Measurements from ENCODE around the gene GSN.

GSN gene

GRCh38 chr9:121246821-121247561, 21.0 kb upstream of the GSN start:
- no peak for DNase-seq (ENCODE audit: low read depth)

- no peak for DNase-seq (ENCODE audit: low read depth)
These were observed 18.4 kb upstream of the GSN start for GRCh38 chr9:121249563-121249962.

DNA sequence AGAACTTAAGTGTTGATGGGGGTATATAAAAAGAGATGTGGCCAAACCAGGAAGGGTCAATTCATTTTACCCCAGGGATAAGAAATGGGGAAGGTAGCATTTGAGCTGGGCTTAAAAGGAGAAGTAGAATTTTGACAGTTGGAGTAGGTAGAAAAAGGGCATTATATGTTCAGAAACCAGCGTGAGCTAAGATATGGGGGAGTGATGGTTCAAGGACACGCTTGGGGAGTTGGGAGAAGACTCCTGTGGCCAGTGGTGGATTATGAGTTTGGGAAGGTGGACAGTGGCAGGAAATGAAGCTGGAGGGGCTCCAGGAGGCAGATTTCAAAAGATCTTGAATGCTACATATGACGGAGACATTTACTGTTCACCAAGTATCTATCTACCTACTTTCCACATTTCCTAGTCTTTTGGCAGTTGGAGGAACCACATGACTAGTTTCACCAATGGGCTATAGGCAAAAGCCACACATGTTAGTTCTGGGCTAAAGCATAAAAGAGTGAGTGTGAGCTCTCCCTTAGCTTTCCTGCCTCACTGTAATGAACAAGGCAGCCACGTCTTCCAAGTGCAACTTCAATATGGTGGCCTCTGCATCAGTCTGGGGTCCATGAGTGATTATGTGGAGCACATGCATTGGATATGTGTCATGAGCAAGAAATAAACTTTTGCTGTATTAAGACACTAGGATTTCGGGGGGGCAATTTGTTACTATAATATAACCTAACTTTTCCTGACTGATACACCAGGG, 15.7 kb upstream of the GSN start:
- DNase-seq (ENCODE audit: low read depth): no peak

DNA sequence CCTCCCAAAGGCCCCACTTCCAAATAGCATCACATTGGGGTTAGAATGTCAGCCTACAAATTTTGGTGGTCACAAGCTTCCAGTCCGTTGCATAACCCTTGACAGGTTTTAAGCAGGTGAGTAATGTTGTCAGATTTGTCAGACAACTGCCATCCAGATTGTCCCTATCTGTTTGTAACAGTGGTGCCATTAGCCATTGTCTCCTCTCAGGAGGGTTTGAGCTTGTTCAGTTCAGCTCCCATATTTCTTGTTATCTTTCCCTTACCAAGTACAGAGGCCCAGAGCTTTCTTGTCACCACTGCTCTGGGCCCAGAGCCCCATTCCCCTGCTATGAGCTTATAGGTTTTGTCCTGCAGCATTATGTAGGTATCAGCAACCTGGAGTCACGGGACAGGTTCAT, 14.8 kb upstream of the GSN start:
- DNase-seq (ENCODE audit: low read depth): no peak

- DNase-seq (ENCODE audit: low read depth): no peak
These were observed 14.0 kb upstream of the GSN start for GRCh38 chr9:121253821-121254501.

DNA sequence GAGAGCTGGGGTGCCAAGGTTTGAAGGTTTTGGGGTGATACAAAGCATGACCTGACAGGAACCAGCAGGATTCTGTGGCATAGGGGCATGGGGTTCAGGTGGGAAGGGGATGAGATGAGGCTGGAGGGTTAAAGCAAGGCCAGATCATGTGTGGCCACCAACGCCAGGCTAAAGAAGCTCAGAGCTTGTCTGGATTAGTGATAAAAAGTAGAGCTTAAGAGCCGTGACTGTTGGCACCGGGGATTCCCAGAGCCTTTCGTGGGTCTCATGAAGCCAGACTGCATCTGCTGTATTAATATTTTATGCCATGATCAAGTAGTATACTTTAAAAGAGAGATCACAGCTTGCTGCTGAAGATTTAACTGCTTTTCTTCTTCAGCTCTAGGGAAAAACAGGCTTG, 8.5 kb upstream of the GSN start:
- no peak for DNase-seq (ENCODE audit: low read depth)

- DNase-seq (ENCODE audit: low read depth): no peak
These were observed 8.0 kb upstream of the GSN start for GRCh38 chr9:121259935-121260334.

GRCh38 chr9:121260457-121261106, 7.4 kb upstream of the GSN start:
- DNase-seq (ENCODE audit: low read depth): no peak

- no peak for DNase-seq (ENCODE audit: low read depth)
These were observed 6.9 kb upstream of the GSN start for GRCh38 chr9:121261107-121261460.

DNA sequence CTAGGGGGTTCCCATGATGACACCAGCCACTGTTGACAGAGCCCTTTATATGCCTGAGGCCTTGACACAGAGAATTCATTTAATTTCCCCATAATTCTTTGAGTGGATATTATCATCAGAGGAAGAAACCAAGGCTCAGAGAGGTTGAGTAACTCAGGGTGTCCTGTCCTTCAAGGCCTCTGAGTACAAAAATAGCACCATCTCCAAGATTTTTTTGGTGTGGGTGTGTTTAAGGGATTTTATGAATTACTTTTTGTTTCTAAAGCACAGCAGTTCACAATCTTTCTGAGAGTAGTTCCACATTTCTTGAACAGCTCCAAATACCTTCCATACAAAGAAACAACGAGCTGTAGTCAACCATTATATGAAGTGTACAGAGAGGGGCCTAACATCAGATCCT, 6.2 kb upstream of the GSN start:
- DNase-seq (ENCODE audit: low read depth): no peak

GRCh38 chr9:121262423-121262822, 5.5 kb upstream of the GSN start:
- DNase-seq (ENCODE audit: low read depth): no peak

- DNase-seq (ENCODE audit: low read depth): no peak
These were observed 5.0 kb upstream of the GSN start for GRCh38 chr9:121262953-121263352.

DNA sequence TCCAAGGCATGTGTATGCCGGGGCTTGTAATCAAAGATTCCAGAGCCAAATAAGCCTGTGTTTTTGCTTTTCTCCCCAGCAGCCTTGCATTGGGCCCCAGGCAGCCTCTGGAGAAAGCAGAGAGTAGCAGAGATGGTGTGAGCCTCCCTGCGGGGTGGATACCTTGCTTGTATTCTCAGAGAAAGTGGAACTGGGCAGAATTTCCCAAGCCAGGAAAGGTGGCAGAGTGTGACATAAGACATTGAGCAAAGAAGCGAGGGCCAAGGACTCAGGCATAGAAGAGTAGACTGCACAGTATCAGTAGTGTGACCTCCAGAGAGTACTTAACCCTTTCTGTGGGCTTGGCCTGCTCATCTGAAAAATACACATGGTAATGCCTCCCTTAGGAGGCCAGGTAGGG, 1.6 kb upstream of the GSN start:
- DNase-seq (ENCODE audit: low read depth): no peak

DNA sequence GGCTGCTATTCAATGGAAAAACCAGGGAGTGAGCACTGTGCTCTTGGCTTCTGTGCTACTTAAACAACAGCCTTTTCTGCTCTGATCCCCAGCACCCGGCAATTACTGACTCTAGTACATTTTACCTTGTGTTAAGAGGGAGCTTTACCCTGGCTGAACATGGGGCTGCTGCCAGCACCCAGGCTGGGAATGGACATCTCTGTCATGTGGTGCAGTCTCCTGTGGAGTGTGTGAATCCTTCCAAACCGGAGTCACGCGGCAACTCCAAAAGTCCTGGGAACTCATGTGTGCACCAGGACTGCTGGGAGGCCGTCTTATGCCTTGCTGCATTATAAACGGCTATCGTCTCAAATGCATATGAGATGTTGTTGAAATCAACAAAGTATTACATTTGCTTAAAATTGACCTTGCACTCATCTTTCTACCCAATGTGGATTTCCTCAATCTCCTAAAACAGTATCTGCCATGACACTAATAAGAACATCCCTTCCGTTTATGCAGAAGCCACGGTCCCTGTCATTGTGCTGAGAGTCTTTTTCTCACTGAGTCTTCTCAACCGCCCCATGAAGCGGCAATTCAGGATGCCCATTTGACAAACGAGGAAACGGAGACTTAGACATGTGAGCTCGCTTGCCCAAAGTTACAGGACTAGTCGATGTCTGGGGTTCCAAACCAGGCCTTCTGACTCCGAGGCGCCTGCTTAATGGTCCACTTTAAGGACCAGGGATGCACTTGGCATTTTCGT, 884 bp upstream of the GSN start:
- no peak for DNase-seq (ENCODE audit: low read depth)

DNA sequence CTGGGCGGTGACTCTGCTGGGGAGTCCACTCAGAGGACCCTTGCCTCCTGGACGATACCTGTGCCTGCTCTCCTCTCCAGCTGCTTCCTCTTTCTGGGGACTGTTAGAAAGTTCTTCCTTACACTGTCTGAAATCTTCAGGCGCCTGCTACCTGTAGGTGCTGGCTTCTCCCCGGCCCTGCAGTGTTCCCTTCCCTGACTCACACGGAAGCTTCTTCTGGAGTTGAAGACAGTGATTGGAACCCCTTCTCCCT, 562 bp downstream of the GSN start:
- no peak for DNase-seq (ENCODE audit: low read depth)

DNA sequence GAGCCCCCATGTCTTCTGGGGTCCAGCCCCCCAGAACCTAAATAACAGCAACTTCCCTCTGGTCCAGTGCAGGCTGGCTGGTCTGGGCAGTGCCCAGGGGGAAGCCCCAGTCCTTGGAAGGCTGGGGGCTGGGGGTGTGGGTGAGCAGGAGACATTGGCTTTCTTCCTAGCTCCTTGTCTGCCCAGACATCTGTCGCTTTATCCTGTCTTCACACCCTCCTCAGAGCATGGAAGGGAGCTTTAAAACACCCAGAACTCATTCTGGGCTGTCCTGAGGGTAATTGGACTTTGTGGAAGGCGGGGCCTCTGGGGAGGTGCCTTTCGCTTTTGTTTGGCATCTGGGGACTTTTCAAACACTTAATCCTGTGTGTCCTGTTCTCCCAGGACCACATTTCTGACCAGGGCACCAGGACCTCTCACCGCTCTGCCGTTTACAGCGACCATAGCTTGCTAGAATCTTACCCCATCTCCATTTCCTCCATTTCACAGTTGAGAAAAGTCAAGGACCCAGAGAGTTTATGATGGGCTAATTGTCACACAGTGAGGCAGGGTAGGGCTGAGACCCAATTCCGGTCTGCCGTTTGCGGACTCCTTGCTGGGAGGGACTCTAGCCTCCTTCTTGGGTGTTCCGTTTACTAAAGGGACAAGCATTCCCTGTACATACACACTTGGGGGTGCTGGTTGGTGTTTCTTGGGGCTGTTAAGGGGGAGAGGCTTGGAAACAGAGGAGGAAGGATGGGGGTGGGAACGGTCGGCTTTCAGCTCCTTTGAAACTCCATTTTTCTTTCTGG, 1.1 kb downstream of the GSN start:
- no peak for DNase-seq (ENCODE audit: low read depth)

GRCh38 chr9:121269642-121270254, 1.8 kb downstream of the GSN start:
- DNase-seq (ENCODE audit: low read depth): no peak

DNA sequence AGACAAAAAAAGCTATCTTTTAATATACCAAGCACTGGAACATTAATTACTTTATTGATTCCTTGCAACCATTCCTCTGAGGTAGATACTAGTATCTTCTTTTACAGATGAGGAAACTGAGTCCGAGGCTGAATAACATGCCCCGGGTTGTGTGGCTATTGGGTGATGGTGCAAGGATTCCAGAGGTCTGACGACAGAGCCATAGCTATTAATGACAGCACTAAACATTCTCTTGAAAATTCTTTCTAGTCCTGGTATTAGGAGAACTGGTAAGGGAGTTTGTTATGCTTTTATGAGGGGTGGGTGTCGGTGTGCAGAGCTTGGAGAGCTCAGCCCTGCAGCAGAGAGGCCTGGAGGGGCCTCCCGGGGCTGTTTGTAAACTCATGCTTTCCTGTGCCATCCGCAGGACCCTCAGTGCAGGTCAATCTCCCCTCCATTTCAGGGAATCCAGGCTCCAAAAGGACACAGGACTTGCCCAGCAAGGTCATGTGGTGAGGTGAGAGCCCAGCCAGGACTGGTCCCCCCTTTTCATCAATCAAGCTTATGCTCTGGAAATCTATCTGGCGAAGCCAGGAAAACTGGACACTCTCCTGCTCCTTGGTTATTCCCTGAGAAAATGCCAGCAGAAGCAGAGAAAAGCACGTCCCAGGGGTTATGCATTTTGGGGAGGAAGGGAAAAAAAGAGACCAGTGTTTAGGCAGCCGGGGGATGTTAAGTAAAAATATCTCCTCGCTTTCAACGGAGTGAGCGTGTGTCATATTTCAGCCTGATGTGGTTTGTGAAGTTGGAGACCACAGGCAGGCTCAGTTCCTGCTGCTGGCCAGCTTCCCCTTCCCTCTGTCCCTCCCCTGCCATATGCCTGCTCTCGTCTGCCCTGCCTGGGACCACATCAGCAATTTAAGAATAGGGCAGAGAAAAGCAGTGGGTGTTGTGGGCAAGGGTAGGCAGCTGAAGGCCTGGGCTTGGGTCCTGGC, 3.7 kb downstream of the GSN start:
- no peak for DNase-seq (ENCODE audit: low read depth)

DNA sequence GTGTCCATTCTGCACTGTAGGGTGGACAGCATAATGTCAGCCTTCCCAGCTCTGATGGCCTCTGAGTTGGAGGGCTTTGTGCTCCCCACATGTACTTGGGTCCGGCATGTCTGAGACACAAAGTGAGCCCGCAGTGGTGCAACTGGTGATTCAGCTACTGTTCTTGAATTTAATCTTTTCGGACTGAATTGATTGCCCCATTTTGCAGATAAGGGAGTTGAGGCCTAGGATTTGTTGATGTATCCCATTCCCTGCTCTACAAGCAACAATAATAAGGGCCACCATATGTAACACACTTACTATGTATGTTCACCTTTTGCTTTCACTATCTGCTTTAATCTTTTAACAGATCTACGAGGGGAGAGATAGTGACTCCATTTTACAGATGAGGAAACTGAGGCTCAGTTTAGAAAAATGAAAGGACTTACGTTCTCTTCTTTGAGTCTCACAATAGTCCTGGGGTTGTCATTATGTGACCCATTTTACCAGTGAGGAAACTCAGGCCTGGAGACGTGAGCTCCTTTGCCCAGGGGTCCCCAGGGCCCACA, 4.5 kb downstream of the GSN start:
- DNase-seq (ENCODE audit: low read depth): no peak
